ENCODE measurements around the gene SDHAF1. TPM values are rescaled to one million over a fixed set of nuclear protein-coding genes. Genes with fewer than 3 reads are reported as not detected.

Gene SDHAF1
- polyA plus RNA-seq, 1 of the 3 experiments (the other 2 are of a cell fraction) = 25.3 TPM

DNA sequence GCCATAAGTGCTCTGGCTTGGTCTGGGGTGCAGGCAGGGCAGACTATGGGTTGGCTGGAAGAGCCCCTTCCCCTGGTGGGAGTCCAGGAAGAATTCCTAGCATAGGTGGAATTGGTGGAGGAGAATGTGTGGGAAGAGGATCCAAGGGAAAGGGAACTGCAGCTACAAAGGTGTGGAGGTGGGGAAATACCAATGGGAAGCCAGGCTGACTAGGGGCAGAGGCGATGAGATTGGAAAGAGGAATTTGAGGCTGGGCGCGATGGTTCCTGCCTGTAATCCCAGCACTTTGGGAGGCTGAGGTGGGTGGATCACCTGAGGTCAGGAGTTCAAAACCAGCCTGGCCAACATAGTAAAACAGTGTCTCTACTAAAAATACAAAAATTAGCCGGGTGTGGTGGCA lies 4.8 kb upstream of the SDHAF1 start:
- ChIA-PET POLR2A (no interaction called here), CTCF (interaction anchor here (1.0 kb wide), 1 partner anchor 23 kb away, joined by 3 read pairs; no protein-coding TSS in a partner anchor)
- Histone ChIP-seq H4K20me1 (ENCODE audit: insufficient read depth) (no peaks in the 10 kb centered on the region), H3K36me3 (replicated peaks in 1 of 2; ENCODE audit: control insufficient read depth in 1 of 2, insufficient read depth in 2 of 2, low read length in 1 of 2) (no peaks in the 10 kb centered on the region), H2AFZ (ENCODE audit: low read depth) (no peak overlapping the region), H3K27ac (ENCODE audit: low read depth in 2 of 2, low read length in 1 of 2) (no peak overlapping the region), H3K9me2 (no peaks in the 10 kb centered on the region), H3F3A (replicated peaks; ENCODE audit: insufficient read depth) (no peaks in the 10 kb centered on the region), H3K4me3 (ENCODE audit: low read depth in 2 of 2, low read length in 1 of 2) (no peak overlapping the region), H3K4me2 (no peak overlapping the region), H3K9me3 (no peaks in the 10 kb centered on the region), H3K79me2 (ENCODE audit: insufficient read depth) (peaks cover 1% of the 10 kb centered on the region; the same call in 1 of the 2 replicates), H3K4me1 (ENCODE audit: control insufficient read depth in 1 of 2, insufficient read depth in 2 of 2, low read depth in 1 of 2, low read length in 1 of 2) (peaks cover 0 to 6% of the 10 kb centered on the region in 2 experiments; a peak in 1 of 4 replicates), H3K9ac (no peak overlapping the region), H3K27me3 (ENCODE audit: insufficient read depth) (peaks cover 7% of the 10 kb centered on the region; the same call in 1 of the 2 replicates)
- no peak for DNase-seq
- no peak for TF ChIP-seq JUND (IDR thresholded peaks at IDR 0.05)
- TF ChIP-seq CTCF (IDR thresholded peaks at IDR 0.05) = no peak
- no peak for TF ChIP-seq YY1 (IDR thresholded peaks at IDR 0.05; ENCODE audit: low read depth)
- no peak for TF ChIP-seq EZH2phosphoT487 (IDR thresholded peaks at IDR 0.05; ENCODE audit: borderline replicate concordance, low read depth)
- WGBS (ENCODE audit: low lambda C conversion rate) = 72% methylated on average over 4 of the region's 4 CpGs

- no peaks in the 10 kb centered on the region for H3F3A ChIP-seq (replicated peaks; ENCODE audit: insufficient read depth)
- DNase-seq = no peak
- H3K36me3 ChIP-seq (replicated peaks in 1 of 2; ENCODE audit: control insufficient read depth in 1 of 2, insufficient read depth in 2 of 2, low read length in 1 of 2) = no peaks in the 10 kb centered on the region
- no peak for TF ChIP-seq RAD21 (IDR thresholded peaks at IDR 0.05; ENCODE audit: low read length)
- TF ChIP-seq FOXM1 (IDR thresholded peaks at IDR 0.05; ENCODE audit: low read depth) = no peak
- TF ChIP-seq REST (IDR thresholded peaks at IDR 0.05; ENCODE audit: low read depth, low read length) = no peak
- no peak for TF ChIP-seq CHD2 (IDR thresholded peaks at IDR 0.05; ENCODE audit: low read length, partially characterized antibody)
- no peak for TF ChIP-seq USF2 (IDR thresholded peaks at IDR 0.05; ENCODE audit: borderline replicate concordance, low read depth, low read length)
- TF ChIP-seq TCF12 (IDR thresholded peaks at IDR 0.05) = no peak
- no peak for TF ChIP-seq GABPA (IDR thresholded peaks at IDR 0.05; ENCODE audit: low read depth)
- CTCF ChIA-PET = interaction anchor here (1.0 kb wide), 1 partner anchor 24 kb away, joined by 3 read pairs; no protein-coding TSS in a partner anchor
- no peaks in the 10 kb centered on the region for H3K9me3 ChIP-seq
- peaks cover 3% of the 10 kb centered on the region; the same call in 1 of the 2 replicates for H3K27me3 ChIP-seq (ENCODE audit: insufficient read depth)
- H3K9me2 ChIP-seq = no peaks in the 10 kb centered on the region
- H3K27ac ChIP-seq (ENCODE audit: low read depth in 2 of 2, low read length in 1 of 2) = no peak overlapping the region
- POLR2A ChIA-PET = no interaction called here
- H3K4me1 ChIP-seq (ENCODE audit: control insufficient read depth in 1 of 2, insufficient read depth in 2 of 2, low read depth in 1 of 2, low read length in 1 of 2) = peaks cover 2 to 10% of the 10 kb centered on the region in 2 experiments; a peak in 1 of 4 replicates
- no peak overlapping the region for H3K4me2 ChIP-seq
- H3K4me3 ChIP-seq (ENCODE audit: low read depth in 2 of 2, low read length in 1 of 2) = no peak overlapping the region
- peaks cover 10% of the 10 kb centered on the region for H3K79me2 ChIP-seq (ENCODE audit: insufficient read depth)
- no peak overlapping the region for H2AFZ ChIP-seq (ENCODE audit: low read depth)
- WGBS (ENCODE audit: low lambda C conversion rate) = 68% methylated on average over 10 of the region's 10 CpGs
- no peaks in the 10 kb centered on the region for H4K20me1 ChIP-seq (ENCODE audit: insufficient read depth)
- no peak overlapping the region for H3K9ac ChIP-seq
These were observed 3.9 kb upstream of the SDHAF1 start for GRCh38 chr19:35990771-35991730.
